Transverse colon (tissue), 4 donors: ENCODE measurements around the gene MAP10. TPM values are rescaled to one million over a fixed set of nuclear protein-coding genes. Genes with fewer than 3 reads are reported as not detected.

Experiments
- DNase-seq: peaks from one replicate; pipeline ENCODE4 v3.0.0-alpha.2; 2019
- H3K27ac ChIP-seq, 4 donors: fragments of 200-600 bp; sonication (generic); 2 replicates each; pipeline ENCODE4 v1.5.1; 2016 to 2018; ENCODE audit warnings: inconsistent platforms in 4 of 4
- H3K27me3 ChIP-seq: fragments of 200-600 bp; sonication (generic); 2 replicates; pipeline ENCODE4 v1.5.1; 2017; ENCODE audit warnings: inconsistent platforms
- H3K36me3 ChIP-seq, 4 donors: fragments of 200-600 bp; sonication (generic); 2 replicates each; pipeline ENCODE4 v1.5.1; 2017 to 2019; ENCODE audit warnings: inconsistent platforms in 4 of 4
- H3K4me1 ChIP-seq, 4 donors: fragments of 200-600 bp; sonication (generic); 2 replicates each; pipeline ENCODE4 v1.5.1; 2017 to 2020; ENCODE audit warnings: inconsistent platforms in 4 of 4
- H3K4me3 ChIP-seq, 4 donors: fragments of 200-600 bp; sonication (generic); 1 replicate in 1 of 4; 2 replicates in 3 of 4; pipeline versions ENCODE4 v1.5.1 to v1.6.1; 2017 to 2019; ENCODE audit warnings: inconsistent platforms in 4 of 4
- H3K9me3 ChIP-seq, 2 donors: fragments of 200-600 bp; sonication (generic); 2 replicates each; pipeline ENCODE4 v1.5.1; 2017 to 2019; ENCODE audit warnings: inconsistent platforms in 2 of 2
- EP300 ChIP-seq: sonication (generic); formaldehyde crosslinking; IDR thresholded peaks from one replicate; pipeline ENCODE4 v1.6.1; 2017; ENCODE audit warnings: antibody characterized with exemption, low read depth
- POLR2A ChIP-seq: fragments of 450-650 bp; IDR thresholded peaks from one replicate; pipeline ENCODE4 v1.6.1; 2016; ENCODE audit warnings: antibody characterized with exemption, mild to moderate bottlenecking, moderate library complexity
- POLR2AphosphoS5 ChIP-seq, 3 donors: sonication (generic); formaldehyde crosslinking; IDR thresholded peaks; one replicate each; pipeline ENCODE4 v1.6.1; 2016; ENCODE audit warnings: antibody characterized with exemption in 3 of 3
- WGBS, 2 donors: methylation state at CpG; one replicate each; pipeline ENCODE4 v1.1.5; 2018; ENCODE audit warnings: low coverage in 1 of 2; 5-methylcytosine and 5-hydroxymethylcytosine counted together
- in situ Hi-C, 4 donors: fragments of 200-750 bp; cut with MboI; loops; one replicate each; pipeline versions ENCODE4 v1.15.0 to v1.15.1; 2017; ENCODE audit warnings: low sequenced_read_pairs in 3 of 4, low pct_ligation_motif_present in 1 of 4, low pct_unique_long_range_greater_than_20kb in 1 of 4
- intact Hi-C: fragments of 100-400 bp; cut with DNase I; formaldehyde crosslinking; loops from one replicate; pipeline ENCODE4 v1.15.1; 2023; ENCODE audit warnings: low total_unique reads
- total RNA-seq, 4 donors: library from RNA; depleted of rRNA; stranded (reverse); fragments of >200 nt; gene quantifications; one replicate each; pipeline ENCODE4 v1.1.0, GENCODE V29; 2016
- TF ChIP-seq, protein P1 (sequence below), 5 experiments: fragments of 200-600 bp in 3 of 5; fragments of 450-650 bp in 2 of 5; sonication (generic) in 3 of 5; IDR thresholded peaks; 1 replicate in 2 of 5; 2 replicates in 3 of 5; pipeline ENCODE4 v1.5.1; 2016 to 2017; ENCODE audit warnings: antibody characterized with exemption in 5 of 5, inconsistent platforms in 3 of 5, mild to moderate bottlenecking in 2 of 5, moderate library complexity in 1 of 5

Gene MAP10
- total RNA-seq, 4 donors from 2014 or later: 1.7 to 2.3 TPM; not detected in 2

DNA sequence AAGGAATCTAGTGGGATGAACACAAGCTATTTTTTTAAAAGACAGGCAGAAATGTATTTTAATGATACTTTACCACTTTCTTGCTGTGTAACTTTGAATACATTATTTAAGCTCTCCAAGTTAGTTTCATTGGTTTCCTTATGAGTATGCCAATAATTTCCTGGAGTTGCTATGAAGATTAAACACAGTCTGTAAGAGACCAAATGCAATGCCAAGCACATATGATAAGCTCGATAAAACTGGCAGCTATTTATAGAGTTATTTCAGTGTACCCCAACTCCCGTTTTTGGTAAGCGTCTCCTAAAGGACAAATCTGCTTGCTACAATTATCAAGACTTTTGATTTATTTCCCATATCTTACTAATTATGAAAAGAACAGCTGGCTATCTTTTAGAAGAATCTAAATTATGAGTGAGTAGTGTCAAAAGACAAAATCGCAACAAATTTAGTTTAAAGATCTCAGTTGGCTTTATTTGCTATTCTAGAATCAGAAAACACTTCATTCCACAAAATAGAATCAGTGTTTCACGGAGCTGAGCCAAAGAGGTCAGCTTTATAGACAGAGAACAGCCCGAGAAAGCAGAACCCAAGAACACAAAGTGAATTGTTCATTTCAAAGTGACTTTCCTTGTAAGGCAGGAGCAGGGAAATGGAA lies 7.2 kb upstream of the MAP10 start:
- 73 to 76% methylated on average over 6 of the region's 6 CpGs for WGBS, 2 donors
- no peak for DNase-seq
- no peak overlapping the region for H3K27ac ChIP-seq
- peaks cover 3 to 14% (median 9%) of the 10 kb centered on the region in 4 donors for H3K4me1 ChIP-seq
- no peaks in the 10 kb centered on the region for H3K27me3 ChIP-seq
- no peaks in the 10 kb centered on the region for H3K36me3 ChIP-seq
- intact Hi-C loops (no loop called here), in situ Hi-C loops (no loop called here)
- no peak overlapping the region for H3K4me3 ChIP-seq
- no peak for TF ChIP-seq EP300
- TF ChIP-seq POLR2AphosphoS5 (IDR thresholded peaks at IDR 0.05): no peak
- TF ChIP-seq POLR2A: no peak
- TF ChIP-seq, protein P1, sequence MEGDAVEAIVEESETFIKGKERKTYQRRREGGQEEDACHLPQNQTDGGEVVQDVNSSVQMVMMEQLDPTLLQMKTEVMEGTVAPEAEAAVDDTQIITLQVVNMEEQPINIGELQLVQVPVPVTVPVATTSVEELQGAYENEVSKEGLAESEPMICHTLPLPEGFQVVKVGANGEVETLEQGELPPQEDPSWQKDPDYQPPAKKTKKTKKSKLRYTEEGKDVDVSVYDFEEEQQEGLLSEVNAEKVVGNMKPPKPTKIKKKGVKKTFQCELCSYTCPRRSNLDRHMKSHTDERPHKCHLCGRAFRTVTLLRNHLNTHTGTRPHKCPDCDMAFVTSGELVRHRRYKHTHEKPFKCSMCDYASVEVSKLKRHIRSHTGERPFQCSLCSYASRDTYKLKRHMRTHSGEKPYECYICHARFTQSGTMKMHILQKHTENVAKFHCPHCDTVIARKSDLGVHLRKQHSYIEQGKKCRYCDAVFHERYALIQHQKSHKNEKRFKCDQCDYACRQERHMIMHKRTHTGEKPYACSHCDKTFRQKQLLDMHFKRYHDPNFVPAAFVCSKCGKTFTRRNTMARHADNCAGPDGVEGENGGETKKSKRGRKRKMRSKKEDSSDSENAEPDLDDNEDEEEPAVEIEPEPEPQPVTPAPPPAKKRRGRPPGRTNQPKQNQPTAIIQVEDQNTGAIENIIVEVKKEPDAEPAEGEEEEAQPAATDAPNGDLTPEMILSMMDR (IDR thresholded peaks at IDR 0.05): no peak
- no peaks in the 10 kb centered on the region for H3K9me3 ChIP-seq

DNA sequence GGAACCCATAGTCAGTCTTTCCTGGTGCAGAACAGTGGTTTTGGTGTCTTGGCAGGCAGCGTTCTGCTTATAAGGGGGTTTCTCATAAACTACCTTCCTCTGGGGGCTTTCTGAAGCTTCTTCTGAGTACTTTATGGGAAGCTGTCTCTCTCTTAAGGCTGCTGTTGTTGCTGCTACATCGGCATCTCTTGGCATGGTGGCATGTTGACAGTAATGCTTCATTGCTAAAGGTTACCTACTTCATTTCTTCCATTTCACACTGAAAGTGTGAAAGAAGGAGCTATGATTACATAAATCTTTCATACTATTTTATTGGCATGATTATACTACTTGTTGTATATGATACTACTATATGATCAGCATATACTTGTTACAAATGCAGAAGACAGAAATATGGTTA lies 6.3 kb upstream of the MAP10 start:
- 86 to 92% methylated on average over 1 to 2 of the region's 2 CpGs for WGBS, 2 donors
- TF ChIP-seq POLR2A (no peak), POLR2AphosphoS5 (IDR thresholded peaks at IDR 0.05) (no peak), EP300 (no peak)
- TF ChIP-seq, protein P1 (IDR thresholded peaks at IDR 0.05): no peak

DNA sequence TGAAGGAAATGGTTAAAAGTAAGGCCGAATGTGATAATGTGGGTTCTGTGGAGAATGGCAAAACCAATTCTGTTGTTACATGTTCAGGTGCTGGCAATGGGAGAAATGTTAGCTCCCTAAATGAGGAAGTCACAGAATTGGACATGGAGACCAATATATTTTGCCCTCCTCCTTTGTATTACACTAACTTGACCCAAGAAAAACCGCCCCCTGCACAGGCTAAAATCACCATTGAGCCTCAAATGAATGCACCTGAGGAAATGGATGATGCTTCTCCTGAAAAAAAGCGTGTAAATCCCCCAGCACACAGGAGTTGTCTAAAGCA lies 932 bp downstream of the MAP10 start:
- Histone ChIP-seq H3K4me3 (peak overlapping the region in 2 of 4 donors; percentile 64 to 76), H3K36me3 (no peaks in the 10 kb centered on the region), H3K4me1 (peaks cover 2 to 13% (median 6%) of the 10 kb centered on the region in 4 donors), H3K27ac (peak overlapping the region in 3 of 4 donors; percentile 76 to 79 (median 77)), H3K27me3 (no peaks in the 10 kb centered on the region), H3K9me3 (no peaks in the 10 kb centered on the region)
- no peak for DNase-seq
- WGBS, 2 donors: 64 to 86% methylated on average over 2 to 3 of the region's 3 CpGs
- intact Hi-C loops: no loop called here
- in situ Hi-C loops: no loop called here
- TF ChIP-seq POLR2AphosphoS5 (IDR thresholded peaks at IDR 0.05) (no peak), EP300 (no peak), POLR2A (no peak)
- TF ChIP-seq, protein P1 (IDR thresholded peaks at IDR 0.05): no peak

More for the DNA sequence above, 6.3 kb upstream of the MAP10 start:
- DNase-seq: no peak
- Histone ChIP-seq H3K27me3 (no peaks in the 10 kb centered on the region), H3K9me3 (no peaks in the 10 kb centered on the region), H3K27ac (no peak overlapping the region), H3K36me3 (no peaks in the 10 kb centered on the region), H3K4me1 (peaks cover 0 to 9% (median 5%) of the 10 kb centered on the region in 4 donors), H3K4me3 (no peak overlapping the region)
- in situ Hi-C loops: no loop called here
- intact Hi-C loops: no loop called here

DNA sequence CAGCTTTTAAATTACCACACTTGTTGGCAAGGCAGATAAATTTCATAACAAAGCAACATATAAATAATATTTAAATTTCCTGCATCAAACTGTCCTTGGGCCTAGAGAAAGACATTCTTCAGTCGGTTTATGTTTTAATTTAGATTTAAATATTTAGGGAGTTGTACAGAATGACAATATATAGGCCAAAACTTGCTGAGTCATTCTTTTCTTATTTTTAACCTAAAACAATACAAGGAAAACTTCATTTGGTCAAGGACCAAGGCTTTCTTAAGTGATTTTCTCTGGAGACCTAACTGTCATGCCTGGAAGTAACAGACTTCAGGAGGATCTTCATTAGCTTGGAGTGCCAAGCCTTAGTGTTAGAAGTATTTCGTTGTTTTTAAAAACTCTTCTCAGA lies 5.6 kb downstream of the MAP10 start:
- Histone ChIP-seq H3K27ac (no peak overlapping the region), H3K4me3 (no peak overlapping the region), H3K36me3 (no peaks in the 10 kb centered on the region), H3K4me1 (peaks cover 0 to 4% (median 2%) of the 10 kb centered on the region in 4 donors), H3K9me3 (no peaks in the 10 kb centered on the region), H3K27me3 (no peaks in the 10 kb centered on the region)
- DNase-seq: no peak
- in situ Hi-C loops: no loop called here
- TF ChIP-seq EP300 (no peak), POLR2AphosphoS5 (IDR thresholded peaks at IDR 0.05) (no peak), POLR2A (no peak)
- TF ChIP-seq, protein P1 (IDR thresholded peaks at IDR 0.05): no peak
- 75% methylated on average over 2 of the region's 2 CpGs for WGBS, 2 donors
- intact Hi-C loops: no loop called here
